ENCODE results near the gene OR11A1.

DNA sequence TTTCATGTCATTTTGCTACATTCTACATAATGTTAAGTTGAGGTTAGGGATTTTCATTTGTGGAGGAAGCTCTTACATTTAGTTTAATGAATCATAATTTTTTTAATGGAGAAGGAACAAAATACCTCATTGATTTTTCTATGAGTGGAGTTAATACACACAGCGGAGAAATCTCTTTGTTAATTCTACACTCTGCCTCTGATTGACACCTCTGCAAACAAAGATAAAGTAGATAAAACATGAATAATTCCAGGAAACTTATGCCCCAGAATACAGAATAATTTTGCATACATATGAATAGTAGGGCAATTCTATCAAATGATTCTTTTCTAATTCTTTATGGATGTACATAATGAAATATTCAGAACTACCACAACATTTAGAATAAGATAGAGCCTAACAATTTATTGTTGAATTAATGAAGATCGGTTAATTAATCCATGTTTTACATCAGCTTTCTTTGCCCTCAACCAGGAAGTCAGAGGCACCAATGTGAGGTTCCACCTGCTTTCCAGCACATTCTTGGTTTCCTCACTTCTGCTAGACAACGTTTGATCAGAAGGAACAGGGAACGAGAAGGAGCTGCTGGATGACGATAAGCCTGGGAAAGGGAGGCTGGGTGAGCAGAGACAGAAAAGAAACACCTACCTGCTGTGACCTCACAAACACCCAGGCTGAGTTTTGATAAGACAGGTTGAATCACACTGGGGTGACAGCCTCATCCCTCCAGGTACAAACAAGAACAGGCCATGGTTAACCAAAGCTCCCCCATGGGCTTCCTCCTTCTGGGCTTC, 4.3 kb upstream of the OR11A1 start:
- TF ChIP-seq POLR2A (IDR thresholded peaks at IDR 0.05; ENCODE audit: low read length) (no peak), GATA1 (IDR thresholded peaks at IDR 0.05; ENCODE audit: low read depth, low read length) (no peak)

Measured in erythroblast (primary cell).